Gastroesophageal sphincter (tissue), 3 donors: ENCODE results near the gene CDR2.

Source experiments
- EP300 ChIP-seq: sonication (generic); formaldehyde crosslinking; IDR thresholded peaks from one replicate; pipeline ENCODE4 v1.6.1; 2017; ENCODE audit warnings: antibody characterized with exemption, mild to moderate bottlenecking
- POLR2A ChIP-seq, 2 donors: fragments of 450-650 bp; IDR thresholded peaks; one replicate each; pipeline ENCODE4 v1.6.1; 2017; ENCODE audit warnings: antibody characterized with exemption in 2 of 2, mild to moderate bottlenecking in 2 of 2, moderate library complexity in 1 of 2
- TF ChIP-seq, protein P1 (sequence below), 4 experiments: fragments of 200-600 bp in 2 of 4; fragments of 450-650 bp in 2 of 4; sonication (generic) in 1 of 4; IDR thresholded peaks; one replicate each; pipeline ENCODE4 v1.5.1; 2017 to 2019; ENCODE audit warnings: antibody characterized with exemption in 4 of 4, mild to moderate bottlenecking in 2 of 4, moderate library complexity in 2 of 4

DNA sequence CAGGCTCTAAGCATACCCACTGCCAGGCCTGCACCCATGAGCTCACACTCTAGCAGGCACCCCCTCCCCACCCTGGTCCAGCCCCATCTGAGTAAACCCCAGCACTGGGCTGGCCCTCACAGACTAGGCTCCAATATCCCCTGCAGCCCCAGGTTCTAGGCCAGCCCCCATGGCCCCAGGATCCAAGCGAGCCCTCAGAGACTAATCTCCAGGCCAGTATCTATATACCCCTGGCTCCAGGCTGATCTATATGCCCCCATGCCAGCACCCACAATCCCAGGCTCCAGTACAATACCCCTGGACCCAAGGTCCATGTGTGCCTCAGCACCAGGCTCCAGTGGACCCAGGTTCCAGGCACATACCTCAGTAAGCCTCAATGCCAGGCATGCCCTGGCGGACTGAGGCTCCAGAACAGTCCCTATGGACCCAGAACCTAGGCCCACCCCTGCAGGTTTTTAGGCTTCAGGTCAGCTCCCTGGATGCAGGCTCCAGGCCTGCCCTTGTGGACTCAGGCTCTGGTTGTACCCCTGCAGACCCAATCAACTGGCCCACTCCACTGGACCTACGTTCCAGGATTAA, 38.7 kb downstream of the CDR2 start:
- TF ChIP-seq, protein P1, sequence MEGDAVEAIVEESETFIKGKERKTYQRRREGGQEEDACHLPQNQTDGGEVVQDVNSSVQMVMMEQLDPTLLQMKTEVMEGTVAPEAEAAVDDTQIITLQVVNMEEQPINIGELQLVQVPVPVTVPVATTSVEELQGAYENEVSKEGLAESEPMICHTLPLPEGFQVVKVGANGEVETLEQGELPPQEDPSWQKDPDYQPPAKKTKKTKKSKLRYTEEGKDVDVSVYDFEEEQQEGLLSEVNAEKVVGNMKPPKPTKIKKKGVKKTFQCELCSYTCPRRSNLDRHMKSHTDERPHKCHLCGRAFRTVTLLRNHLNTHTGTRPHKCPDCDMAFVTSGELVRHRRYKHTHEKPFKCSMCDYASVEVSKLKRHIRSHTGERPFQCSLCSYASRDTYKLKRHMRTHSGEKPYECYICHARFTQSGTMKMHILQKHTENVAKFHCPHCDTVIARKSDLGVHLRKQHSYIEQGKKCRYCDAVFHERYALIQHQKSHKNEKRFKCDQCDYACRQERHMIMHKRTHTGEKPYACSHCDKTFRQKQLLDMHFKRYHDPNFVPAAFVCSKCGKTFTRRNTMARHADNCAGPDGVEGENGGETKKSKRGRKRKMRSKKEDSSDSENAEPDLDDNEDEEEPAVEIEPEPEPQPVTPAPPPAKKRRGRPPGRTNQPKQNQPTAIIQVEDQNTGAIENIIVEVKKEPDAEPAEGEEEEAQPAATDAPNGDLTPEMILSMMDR (IDR thresholded peaks at IDR 0.05), result no peak
- TF ChIP-seq POLR2A (IDR thresholded peaks at IDR 0.05) (no peak), EP300 (no peak)
